Left ventricle myocardium superior (tissue), 1 donor: ENCODE measurements around the gene TECR. TPM values are rescaled to one million over a fixed set of nuclear protein-coding genes. Genes with fewer than 3 reads are reported as not detected.

Source experiments
- ATAC-seq: fragments of 200-7000 bp; cut with Tn5 transposase; one replicate; pipeline ENCODE4 v1.9.1; 2020; ENCODE audit warnings: mild to moderate bottlenecking, moderate library complexity
- DNase-seq: peaks from one replicate; pipeline ENCODE4 v3.0.0-alpha.2; 2020
- intact Hi-C: fragments of 100-400 bp; cut with micrococcal nuclease; formaldehyde crosslinking; loops from one replicate; pipeline ENCODE4 v1.11.0; 2022
- total RNA-seq: library from RNA; stranded (reverse); fragmentation: NEBNext Ultra II Directional; extraction: Animal tissue kit (Norgen Biotek cat#: 25700); gene quantifications from one replicate; pipeline ENCODE4 v1.2.1, GENCODE V29; 2021
- donor health status: DM: no; HTN: yes; CAD: no; lungs with severe emphysema.

Gene TECR
- total RNA-seq, 1 donor from 2014 or later: 86.4 TPM

GRCh38 chr19:14505488-14506239 is 23.7 kb upstream of the TECR start:
- intact Hi-C loops: no loop called here

GRCh38 chr19:14507704-14508542 is 21.5 kb upstream of the TECR start:
- DNase-seq: no peak
- intact Hi-C loops: no loop called here
- no peak for ATAC-seq

More at GRCh38 chr19:14505488-14506239, 23.7 kb upstream of the TECR start:
- DNase-seq (peak; percentile 62), ATAC-seq (no peak)

GRCh38 chr19:14510311-14511228 is 18.8 kb upstream of the TECR start:
- intact Hi-C loops: no loop called here

GRCh38 chr19:14511229-14511593 is 18.2 kb upstream of the TECR start:
- DNase-seq: no peak
- intact Hi-C loops: no loop called here
- ATAC-seq: peak; percentile 2

More at GRCh38 chr19:14510311-14511228, 18.8 kb upstream of the TECR start:
- DNase-seq: peak; percentile 59
- ATAC-seq: peak; percentile 58

- intact Hi-C loops: no loop called here
- no peak for ATAC-seq
- DNase-seq: no peak
Observed at GRCh38 chr19:14512406-14512961, 16.9 kb upstream of the TECR start.

GRCh38 chr19:14514215-14514863 is 15.1 kb upstream of the TECR start:
- no peak for DNase-seq
- intact Hi-C loops: no loop called here
- no peak for ATAC-seq

GRCh38 chr19:14515501-14516047 is 13.8 kb upstream of the TECR start:
- intact Hi-C loops: no loop called here
- DNase-seq (no peak), ATAC-seq (no peak)

- ATAC-seq: no peak
- intact Hi-C loops: no loop called here
Observed at GRCh38 chr19:14516048-14516534, 13.3 kb upstream of the TECR start.

GRCh38 chr19:14516746-14517438 is 12.5 kb upstream of the TECR start:
- ATAC-seq (no peak), DNase-seq (no peak)
- intact Hi-C loops: no loop called here

More at GRCh38 chr19:14516048-14516534, 13.3 kb upstream of the TECR start:
- no peak for DNase-seq

GRCh38 chr19:14517446-14517839 is 12.0 kb upstream of the TECR start:
- no peak for DNase-seq
- intact Hi-C loops: no loop called here
- ATAC-seq: no peak

GRCh38 chr19:14517840-14518505 is 11.4 kb upstream of the TECR start, which contains the start of gene DNAJB1:
TSS of gene DNAJB1 (minus strand) at chr19:14518397. CDS start at chr19:14518349, 48 bp downstream.
- intact Hi-C loops: no loop called here
- peak; percentile 91 for DNase-seq
- peak; percentile 86 for ATAC-seq

- intact Hi-C loops: no loop called here
Observed at GRCh38 chr19:14519245-14519859, 10.0 kb upstream of the TECR start.

GRCh38 chr19:14519860-14520407 is 9.5 kb upstream of the TECR start:
- intact Hi-C loops: no loop called here
- ATAC-seq (no peak), DNase-seq (no peak)

More at GRCh38 chr19:14519245-14519859, 10.0 kb upstream of the TECR start:
- DNase-seq (no peak), ATAC-seq (no peak)

GRCh38 chr19:14520543-14520942 is 8.9 kb upstream of the TECR start:
- intact Hi-C loops: no loop called here
- no peak for ATAC-seq

GRCh38 chr19:14525729-14526128 is 3.7 kb upstream of the TECR start:
- ATAC-seq: no peak
- no peak for DNase-seq
- intact Hi-C loops: no loop called here

More at GRCh38 chr19:14520543-14520942, 8.9 kb upstream of the TECR start:
- DNase-seq: no peak

- no peak for DNase-seq
- ATAC-seq: no peak
- intact Hi-C loops: no loop called here
Observed at GRCh38 chr19:14526423-14526822, 3.0 kb upstream of the TECR start.
